Measurements from ENCODE around the gene FAM184B.

DNA sequence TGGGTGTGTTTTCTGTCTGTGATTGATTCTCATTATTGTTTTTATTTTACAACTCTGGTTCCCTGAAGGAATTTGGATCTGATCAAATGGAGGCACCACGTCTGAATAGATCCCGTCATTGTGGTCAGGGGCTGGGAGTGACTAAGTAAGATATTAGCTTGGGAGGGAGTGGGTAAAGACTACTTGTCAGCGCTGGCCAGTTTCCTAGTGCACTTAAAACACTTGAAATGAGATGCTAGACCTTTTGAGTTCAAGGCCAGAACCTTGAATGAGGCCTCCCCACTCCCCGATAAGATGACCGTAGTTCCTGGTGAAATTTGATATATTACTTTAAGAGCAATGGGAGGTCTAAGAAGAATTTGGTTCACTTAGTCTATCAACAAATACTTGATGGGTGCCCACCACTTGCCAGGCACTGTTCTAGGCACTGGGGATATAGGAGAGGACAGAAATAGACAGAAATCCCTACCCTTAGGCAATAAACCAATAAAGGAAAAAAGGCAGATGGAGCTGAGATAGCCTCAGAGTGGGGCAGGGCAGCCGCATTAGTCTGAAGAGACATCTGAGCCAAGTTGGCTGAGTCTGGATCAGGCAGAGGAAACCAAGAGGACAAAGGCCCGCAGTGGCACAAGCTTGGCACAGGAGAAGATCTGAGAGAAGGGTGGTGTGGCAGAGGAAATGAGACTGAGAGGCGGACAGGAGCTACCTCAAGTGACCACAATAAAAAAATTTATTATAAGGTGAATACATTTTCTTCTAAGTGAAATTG lies 11.8 kb downstream of the FAM184B start:
- TF ChIP-seq CTCF (IDR thresholded peaks at IDR 0.05) (no peak), POLR2A (IDR thresholded peaks at IDR 0.05) (no peak)

Data from heart left ventricle (tissue), 13 donors.